A673 (cell line): ENCODE results near the gene SLC39A2. TPM values are rescaled to one million over a fixed set of nuclear protein-coding genes. Genes with fewer than 3 reads are reported as not detected.

Experiments used
- BruUV-seq: library from RNA; stranded (reverse); fragments of 400-500 nt; replicated peaks from 2 replicates; lab custom pipeline; 2021; lab: Mats Ljungman, UMichigan
- CTCF ChIA-PET: fragments of 300-600 bp; sonication (Branson Sonifier 250); formaldehyde crosslinking; loops from one replicate; lab custom pipeline; 2022; ENCODE audit warnings: antibody characterized with exemption; lab: Charles Lee
- POLR2A ChIA-PET: fragments of 300-600 bp; sonication (Branson Sonifier 250); formaldehyde crosslinking; loops from one replicate; lab custom pipeline; 2022; ENCODE audit warnings: antibody characterized with exemption; ENCODE audit not compliant: low non-redundant PET; lab: Charles Lee
- DNase-seq: peaks from one replicate; pipeline ENCODE4 v3.0.0-alpha.2; 2015; ENCODE audit warnings: low spot score
- H3K27ac ChIP-seq: fragments of 200-600 bp; sonication (generic); 2 replicates; pipeline ENCODE4 v1.5.1; 2016; ENCODE audit warnings: mixed run types, low read depth, mild to moderate bottlenecking, mixed read lengths, antibody characterized with exemption, low read length; ENCODE audit not compliant: poor library complexity, severe bottlenecking
- H3K27me3 ChIP-seq: fragments of 200-600 bp; sonication (generic); replicated peaks from 2 replicates; pipeline ENCODE4 v1.6.1; 2017; ENCODE audit warnings: mixed run types, low read depth, mild to moderate bottlenecking, mixed read lengths, antibody characterized with exemption, low read length; ENCODE audit not compliant: insufficient read depth, poor library complexity
- H3K36me3 ChIP-seq: fragments of 200-600 bp; sonication (generic); 2 replicates; pipeline ENCODE4 v1.6.1; 2016; ENCODE audit warnings: mixed run types, mild to moderate bottlenecking, mixed read lengths, antibody characterized with exemption, low read length; ENCODE audit not compliant: insufficient read depth, poor library complexity, severe bottlenecking
- H3K4me1 ChIP-seq: fragments of 200-600 bp; sonication (generic); 2 replicates; pipeline ENCODE4 v1.6.1; 2017; ENCODE audit warnings: mixed run types, mild to moderate bottlenecking, mixed read lengths, antibody characterized with exemption, low read length; ENCODE audit not compliant: insufficient read depth, poor library complexity, severe bottlenecking
- H3K4me3 ChIP-seq: fragments of 200-600 bp; sonication (generic); 2 replicates; pipeline ENCODE4 v1.5.1; 2016; ENCODE audit warnings: low read depth, mixed run types, mild to moderate bottlenecking, mixed read lengths, low read length; ENCODE audit not compliant: poor library complexity, severe bottlenecking
- H3K9me3 ChIP-seq: fragments of 200-600 bp; sonication (generic); 2 replicates; pipeline ENCODE4 v1.6.1; 2016; ENCODE audit warnings: mixed run types, low read depth, mild to moderate bottlenecking, mixed read lengths, antibody characterized with exemption, low read length; ENCODE audit not compliant: poor library complexity, severe bottlenecking
- CTCF ChIP-seq: fragments of 300-800, 200-600 bp; sonication (generic); conservative IDR thresholded peaks from 2 replicates; pipeline ENCODE4 v1.5.1; 2017; ENCODE audit warnings: low read depth, mild to moderate bottlenecking, antibody characterized with exemption, low read length, moderate library complexity, mixed read lengths
- EZH2 ChIP-seq: fragments of 200-600 bp; sonication (generic); IDR thresholded peaks from 2 replicates; pipeline ENCODE4 v1.6.1; 2017; ENCODE audit warnings: borderline replicate concordance, low read depth, mild to moderate bottlenecking, mixed read lengths, antibody characterized with exemption, low read length; ENCODE audit not compliant: poor library complexity, severe bottlenecking
- intact Hi-C: fragments of 100-400 bp; cut with micrococcal nuclease; formaldehyde crosslinking; loops from one replicate; pipeline ENCODE4 v1.10.0; 2022; ENCODE audit not compliant: unreplicated experiment
- total RNA-seq: library from RNA; stranded (reverse); gene quantifications from 2 replicates; pipeline ENCODE4 v1.2.3, GENCODE V29; 2021

SLC39A2 gene
- total RNA-seq, 1 experiment from 2014 or later: not detected

- TF ChIP-seq EZH2: no peak
- TF ChIP-seq CTCF: no peak
- Histone ChIP-seq H3K27ac (no peak overlapping the region), H3K9me3 (no peaks in the 10 kb centered on the region), H3K4me3 (no peak overlapping the region), H3K27me3 (no peaks in the 10 kb centered on the region), H3K36me3 (peaks cover 41% of the 10 kb centered on the region), H3K4me1 (peaks cover 8% of the 10 kb centered on the region)
- no peak for DNase-seq
- intact Hi-C loops: no loop called here
- no TSS peak for BruUV-seq
- ChIA-PET POLR2A (no interaction called here), CTCF (interaction anchor here (0.9 to 1.5 kb wide), 2 partner anchors 16 to 17 kb away, joined by 3 to 4 read pairs; no protein-coding TSS in a partner anchor)
These were observed 954 bp upstream of the SLC39A2 start for GRCh38 chr14:20998139-20998538.

- Histone ChIP-seq H3K4me3 (no peak overlapping the region), H3K9me3 (no peaks in the 10 kb centered on the region), H3K4me1 (peaks cover 8% of the 10 kb centered on the region), H3K36me3 (peaks cover 27% of the 10 kb centered on the region), H3K27me3 (no peaks in the 10 kb centered on the region), H3K27ac (no peak overlapping the region)
- POLR2A ChIA-PET: no interaction called here
- TF ChIP-seq CTCF: no peak
- TF ChIP-seq EZH2: no peak
- DNase-seq: no peak
- no TSS peak for BruUV-seq
- intact Hi-C loops: no loop called here
- CTCF ChIA-PET: no interaction called here
These were observed 498 bp downstream of the SLC39A2 start for GRCh38 chr14:20999591-20999990.

GRCh38 chr14:21001218-21001617, 2.1 kb downstream of the SLC39A2 start:
- TF ChIP-seq CTCF: no peak
- TF ChIP-seq EZH2: no peak
- no peak overlapping the region for H3K27ac ChIP-seq
- H3K9me3 ChIP-seq: no peaks in the 10 kb centered on the region
- ChIA-PET POLR2A (no interaction called here), CTCF (interaction anchor here (1.0 kb wide), 1 partner anchor 14 kb away, joined by 3 read pairs; no protein-coding TSS in a partner anchor)
- intact Hi-C loops: no loop called here
- H3K27me3 ChIP-seq: no peaks in the 10 kb centered on the region
- H3K4me3 ChIP-seq: no peak overlapping the region
- BruUV-seq: no TSS peak
- H3K36me3 ChIP-seq: peaks cover 11% of the 10 kb centered on the region
- H3K4me1 ChIP-seq: peaks cover 8% of the 10 kb centered on the region
- no peak for DNase-seq
